Cardiac muscle cell (in vitro differentiated cells and primary cell): ENCODE data around the gene ZNF878. TPM values are rescaled to one million over a fixed set of nuclear protein-coding genes. Genes with fewer than 3 reads are reported as not detected.

Experiments
- DNase-seq, 2 donors: peaks; one replicate each; pipeline versions ENCODE4 v3.0.0 to v3.0.0-alpha.2; 2010 to 2017; ENCODE audit warnings: low read depth in 1 of 2, low spot score in 1 of 2
- H3K27ac ChIP-seq: fragments of 200-600 bp; sonication (generic); 2 replicates; pipeline ENCODE4 v1.5.1; 2016
- H3K27me3 ChIP-seq: fragments of 200-600 bp; sonication (generic); 2 replicates; pipeline ENCODE4 v1.6.0; 2016; ENCODE audit warnings: control low read depth
- H3K36me3 ChIP-seq: fragments of 200-600 bp; sonication (generic); 2 replicates; pipeline ENCODE4 v1.5.1; 2016; ENCODE audit warnings: control low read depth
- H3K4me1 ChIP-seq: fragments of 200-600 bp; sonication (generic); 2 replicates; pipeline ENCODE4 v1.8.1; 2017; ENCODE audit warnings: low read depth, mild to moderate bottlenecking, mixed run types
- H3K4me3 ChIP-seq: fragments of 200-600 bp; sonication (generic); 2 replicates; pipeline ENCODE4 v1.5.1; 2016; ENCODE audit warnings: mild to moderate bottlenecking
- H3K9me3 ChIP-seq: fragments of 200-600 bp; sonication (generic); 2 replicates; pipeline ENCODE4 v1.5.1; 2017; ENCODE audit warnings: low read depth, mild to moderate bottlenecking, control low read depth
- polyA plus RNA-seq: library from polyadenylated mRNA; unstranded; fragments of >200 nt; fragmentation: Nextera tagmentation; extraction: Ambion mirVana; gene quantifications from 2 replicates; pipeline ENCODE4 v1.2.1, GENCODE V29; 2016
- total RNA-seq: library from RNA; depleted of rRNA; stranded (reverse); fragments of >200 nt; gene quantifications from 2 replicates; pipeline ENCODE4 v1.2.3, GENCODE V29; 2016
- TF ChIP-seq, protein P1 (sequence below): IDR thresholded peaks from 2 replicates; pipeline ENCODE4 v1.5.1; 2012; ENCODE audit warnings: low read depth, mild to moderate bottlenecking, low read length

The ZNF878 gene
- total RNA-seq (0.39 TPM in 1 of 2 replicates, not detected in the other), polyA plus RNA-seq (1.0 TPM in 1 of 2 replicates, not detected in the other)

DNA sequence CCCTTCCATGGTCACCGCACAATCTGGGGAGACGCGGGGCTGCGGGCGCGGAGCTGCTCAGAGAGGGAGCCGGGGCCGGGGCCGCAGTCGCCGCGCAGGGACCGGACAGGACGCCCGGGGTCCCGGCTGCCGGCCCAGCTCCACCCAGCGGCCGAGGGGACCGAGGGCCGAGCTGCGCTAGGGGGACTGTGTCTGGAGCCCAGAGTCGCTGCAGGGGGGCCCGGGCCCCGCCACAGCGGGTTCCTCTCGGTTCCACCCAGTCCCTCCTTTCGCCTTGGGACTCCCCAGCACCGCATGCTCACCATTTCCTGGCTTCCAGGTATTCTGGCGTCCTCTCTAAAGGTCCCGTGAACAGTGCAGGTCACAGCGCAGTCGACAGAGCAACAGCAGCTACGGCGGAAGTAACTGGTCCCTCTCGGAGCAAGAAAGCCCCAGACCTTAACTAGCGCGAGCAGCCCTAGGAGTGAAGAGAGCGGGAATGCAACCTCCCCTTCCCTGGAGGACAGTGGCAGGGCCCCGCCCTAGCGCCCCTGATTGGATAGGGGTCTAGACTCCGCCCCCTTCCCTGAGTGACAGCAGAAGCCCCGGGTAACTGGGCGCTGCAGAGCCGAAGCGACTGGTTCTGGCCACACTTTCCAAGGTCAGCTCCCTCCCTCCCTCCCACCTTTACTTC is at the start of gene ZNF878:
Gene ZNF878, minus strand, starts transcription at position 465 of the 673 bp plus-strand sequence. Its CDS starts 160 bp downstream, at position 305.
- Histone ChIP-seq H3K27me3 (no peaks in the 10 kb centered on the region), H3K36me3 (no peaks in the 10 kb centered on the region), H3K9me3 (no peaks in the 10 kb centered on the region), H3K4me1 (no peaks in the 10 kb centered on the region), H3K4me3 (peak within 1 kb of the TSS; percentile 68), H3K27ac (peak within 1 kb of the TSS; percentile 80)
- TF ChIP-seq, protein P1, sequence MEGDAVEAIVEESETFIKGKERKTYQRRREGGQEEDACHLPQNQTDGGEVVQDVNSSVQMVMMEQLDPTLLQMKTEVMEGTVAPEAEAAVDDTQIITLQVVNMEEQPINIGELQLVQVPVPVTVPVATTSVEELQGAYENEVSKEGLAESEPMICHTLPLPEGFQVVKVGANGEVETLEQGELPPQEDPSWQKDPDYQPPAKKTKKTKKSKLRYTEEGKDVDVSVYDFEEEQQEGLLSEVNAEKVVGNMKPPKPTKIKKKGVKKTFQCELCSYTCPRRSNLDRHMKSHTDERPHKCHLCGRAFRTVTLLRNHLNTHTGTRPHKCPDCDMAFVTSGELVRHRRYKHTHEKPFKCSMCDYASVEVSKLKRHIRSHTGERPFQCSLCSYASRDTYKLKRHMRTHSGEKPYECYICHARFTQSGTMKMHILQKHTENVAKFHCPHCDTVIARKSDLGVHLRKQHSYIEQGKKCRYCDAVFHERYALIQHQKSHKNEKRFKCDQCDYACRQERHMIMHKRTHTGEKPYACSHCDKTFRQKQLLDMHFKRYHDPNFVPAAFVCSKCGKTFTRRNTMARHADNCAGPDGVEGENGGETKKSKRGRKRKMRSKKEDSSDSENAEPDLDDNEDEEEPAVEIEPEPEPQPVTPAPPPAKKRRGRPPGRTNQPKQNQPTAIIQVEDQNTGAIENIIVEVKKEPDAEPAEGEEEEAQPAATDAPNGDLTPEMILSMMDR = peak; percentile 11
- peak; percentile 90 to 99 for DNase-seq

DNA sequence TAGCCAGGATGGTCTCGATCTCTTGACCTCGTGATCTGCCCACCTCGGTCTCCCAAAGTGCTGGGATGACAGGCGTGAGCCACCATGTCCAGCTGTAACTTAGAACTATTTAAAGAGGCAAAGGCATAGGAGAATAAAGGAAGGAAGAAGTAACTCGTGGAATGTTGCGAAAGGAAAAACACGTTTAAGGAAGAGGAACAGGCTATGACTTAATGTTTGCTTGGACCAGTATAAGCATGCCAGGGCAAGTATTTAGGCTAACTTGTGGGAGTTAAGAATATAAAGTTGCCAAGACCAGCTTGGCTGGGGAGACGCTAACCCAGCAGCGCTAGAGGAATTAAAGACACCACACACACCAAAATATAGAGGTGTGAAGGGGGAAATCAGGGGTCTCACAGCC is 45.3 kb upstream of the ZNF878 start:
- TF ChIP-seq, protein P1 = no peak
- Histone ChIP-seq H3K9me3 (no peaks in the 10 kb centered on the region), H3K36me3 (peaks cover 3% of the 10 kb centered on the region), H3K4me1 (peaks cover 2% of the 10 kb centered on the region), H3K27me3 (no peaks in the 10 kb centered on the region), H3K27ac (no peak overlapping the region), H3K4me3 (no peak overlapping the region)
- DNase-seq = no peak

DNA sequence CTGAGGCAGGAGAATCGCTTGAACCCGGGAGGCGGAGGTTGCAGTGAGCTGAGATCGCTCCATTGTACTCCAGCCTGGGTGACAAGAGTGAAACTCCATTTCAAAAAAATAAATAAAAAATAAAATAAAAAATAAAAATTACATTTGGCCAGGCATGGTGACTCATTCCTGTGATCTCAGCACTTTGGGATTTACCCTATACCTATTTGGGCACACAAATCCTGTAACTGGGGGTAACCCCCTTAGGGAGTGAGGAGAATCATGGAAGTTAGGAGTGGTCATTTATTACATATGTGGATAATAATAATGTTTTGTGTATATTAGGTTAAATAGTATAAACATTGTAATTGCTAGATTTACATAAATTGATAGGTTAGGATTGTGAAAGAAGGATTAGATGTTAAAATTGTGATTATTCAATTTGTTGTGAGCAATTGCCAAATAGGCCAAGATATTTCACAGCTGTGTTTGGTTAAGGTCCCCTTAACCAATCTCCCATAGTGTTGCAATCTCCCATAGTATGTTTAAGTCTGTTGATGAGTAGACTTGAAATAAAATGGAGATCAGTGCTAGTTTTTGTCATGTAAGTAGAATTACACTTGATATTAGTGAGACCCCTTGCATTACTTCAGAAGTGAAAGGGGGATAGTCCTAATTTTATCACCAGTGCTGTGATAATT is 42.5 kb upstream of the ZNF878 start:
- Histone ChIP-seq H3K27ac (no peak overlapping the region), H3K4me1 (peaks cover 4% of the 10 kb centered on the region), H3K4me3 (no peak overlapping the region), H3K27me3 (no peaks in the 10 kb centered on the region), H3K36me3 (peaks cover 3% of the 10 kb centered on the region), H3K9me3 (no peaks in the 10 kb centered on the region)
- peak in 1 of 2 donors; percentile 21 for DNase-seq
- TF ChIP-seq, protein P1 = no peak

DNA sequence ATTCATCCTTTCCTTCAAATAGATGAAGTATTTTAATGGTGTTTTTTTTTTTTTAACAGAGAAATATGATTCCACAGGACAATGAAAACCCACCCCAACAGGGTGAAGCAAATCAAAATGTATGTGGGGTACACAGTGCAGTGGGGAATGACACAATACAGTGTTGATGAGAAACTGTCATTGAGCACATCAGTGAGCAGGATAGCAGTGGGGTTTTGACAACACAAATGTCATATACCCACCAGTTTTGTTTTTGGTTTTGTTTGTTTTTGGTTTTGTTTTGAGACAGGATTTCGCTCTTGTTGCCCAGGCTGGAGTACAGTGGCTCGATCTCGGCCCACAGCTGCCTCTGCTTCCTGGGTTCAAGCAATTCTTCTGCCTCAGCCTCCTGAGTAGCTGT is 41.0 kb upstream of the ZNF878 start:
- Histone ChIP-seq H3K27ac (no peak overlapping the region), H3K4me3 (no peak overlapping the region)

DNA sequence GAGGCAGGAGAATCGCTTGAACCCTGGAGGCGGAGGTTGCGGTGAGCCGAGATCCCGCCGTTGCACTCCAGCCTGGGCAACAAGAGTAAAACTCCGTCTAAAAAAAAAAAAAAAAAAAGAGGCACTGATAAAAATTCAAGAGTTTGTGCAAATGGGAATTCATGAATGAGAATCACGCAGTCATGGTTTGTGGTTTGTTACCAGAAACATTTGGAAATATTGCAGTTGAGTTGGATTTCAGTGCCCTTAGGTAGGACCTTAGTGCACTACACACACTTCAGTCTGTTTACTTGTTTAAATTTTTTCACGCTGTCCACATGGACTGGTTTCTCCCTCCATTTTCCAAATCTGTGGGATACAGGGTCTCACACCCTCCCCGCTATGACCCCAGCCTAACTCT is 40.2 kb upstream of the ZNF878 start:
- peak in 1 of 2 donors; percentile 43 for DNase-seq
- Histone ChIP-seq H3K27ac (peak overlapping the region; percentile 94), H3K4me3 (peak overlapping the region; percentile 88), H3K27me3 (no peaks in the 10 kb centered on the region), H3K9me3 (no peaks in the 10 kb centered on the region), H3K4me1 (peaks cover 4% of the 10 kb centered on the region), H3K36me3 (peaks cover 2% of the 10 kb centered on the region)
- TF ChIP-seq, protein P1 = no peak

More for the DNA sequence above, 41.0 kb upstream of the ZNF878 start:
- DNase-seq = no peak
- Histone ChIP-seq H3K9me3 (no peaks in the 10 kb centered on the region), H3K36me3 (peaks cover 3% of the 10 kb centered on the region), H3K27me3 (no peaks in the 10 kb centered on the region), H3K4me1 (peaks cover 4% of the 10 kb centered on the region)
- TF ChIP-seq, protein P1 = no peak
